ENCODE data around the gene ALDH7A1.

Gene ALDH7A1

GRCh38 chr5:126483156-126483555 is 111.9 kb downstream of the ALDH7A1 start:
- Histone ChIP-seq H3K9me3 (replicated peaks; ENCODE audit: insufficient read depth, low read length) (no peaks in the 10 kb centered on the region), H3K79me2 (ENCODE audit: low read length) (no peaks in the 10 kb centered on the region), H4K20me1 (ENCODE audit: insufficient read depth, low read length) (no peaks in the 10 kb centered on the region), H3K4me1 (ENCODE audit: low read length) (no peaks in the 10 kb centered on the region), H3K27me3 (replicated peaks; ENCODE audit: insufficient read depth, low read length) (no peaks in the 10 kb centered on the region), H3F3A (ENCODE audit: insufficient read depth, low read length) (no peaks in the 10 kb centered on the region), H3K27ac (ENCODE audit: low read length) (no peak overlapping the region), H3K4me2 (ENCODE audit: low read depth, low read length) (no peak overlapping the region), H3K9ac (ENCODE audit: low read length) (no peak overlapping the region), H3K9me2 (replicated peaks; ENCODE audit: insufficient read depth, low read length) (no peaks in the 10 kb centered on the region), H3K36me3 (replicated peaks; ENCODE audit: insufficient read depth, low read length) (no peaks in the 10 kb centered on the region), H3K4me3 (ENCODE audit: low read length) (no peak overlapping the region), H2AFZ (ENCODE audit: low read length) (no peak overlapping the region)
- TF ChIP-seq EZH2phosphoT487 (IDR thresholded peaks at IDR 0.05; ENCODE audit: low read length), result no peak
- no peak for TF ChIP-seq CTCF (IDR thresholded peaks at IDR 0.05; ENCODE audit: low read length)
- no peak for TF ChIP-seq EZH2 (optimal IDR thresholded peaks at IDR 0.05; ENCODE audit: low read depth, low read length)
- no peak for DNase-seq

- Histone ChIP-seq H2AFZ (ENCODE audit: low read length) (no peak overlapping the region), H3K4me3 (ENCODE audit: low read length) (no peak overlapping the region), H3K79me2 (ENCODE audit: low read length) (no peaks in the 10 kb centered on the region), H3K9me3 (replicated peaks; ENCODE audit: insufficient read depth, low read length) (no peaks in the 10 kb centered on the region), H3K4me2 (ENCODE audit: low read depth, low read length) (no peak overlapping the region), H3K36me3 (replicated peaks; ENCODE audit: insufficient read depth, low read length) (no peaks in the 10 kb centered on the region), H3K4me1 (ENCODE audit: low read length) (no peaks in the 10 kb centered on the region), H3K9me2 (replicated peaks; ENCODE audit: insufficient read depth, low read length) (no peaks in the 10 kb centered on the region), H4K20me1 (ENCODE audit: insufficient read depth, low read length) (no peaks in the 10 kb centered on the region), H3K27me3 (replicated peaks; ENCODE audit: insufficient read depth, low read length) (no peaks in the 10 kb centered on the region), H3F3A (ENCODE audit: insufficient read depth, low read length) (no peaks in the 10 kb centered on the region), H3K9ac (ENCODE audit: low read length) (no peak overlapping the region), H3K27ac (ENCODE audit: low read length) (no peak overlapping the region)
- TF ChIP-seq EZH2phosphoT487 (IDR thresholded peaks at IDR 0.05; ENCODE audit: low read length) (no peak), CTCF (IDR thresholded peaks at IDR 0.05; ENCODE audit: low read length) (no peak)
- DNase-seq, result no peak
Measured at GRCh38 chr5:126482591-126482990, 112.4 kb downstream of the ALDH7A1 start.

- Histone ChIP-seq H3K27me3 (replicated peaks; ENCODE audit: insufficient read depth, low read length) (no peaks in the 10 kb centered on the region), H3K4me1 (ENCODE audit: low read length) (no peaks in the 10 kb centered on the region), H4K20me1 (ENCODE audit: insufficient read depth, low read length) (no peaks in the 10 kb centered on the region), H3K79me2 (ENCODE audit: low read length) (no peaks in the 10 kb centered on the region), H3K9me3 (replicated peaks; ENCODE audit: insufficient read depth, low read length) (no peaks in the 10 kb centered on the region), H3F3A (ENCODE audit: insufficient read depth, low read length) (no peaks in the 10 kb centered on the region), H3K9me2 (replicated peaks; ENCODE audit: insufficient read depth, low read length) (no peaks in the 10 kb centered on the region), H3K36me3 (replicated peaks; ENCODE audit: insufficient read depth, low read length) (no peaks in the 10 kb centered on the region), H2AFZ (ENCODE audit: low read length) (no peak overlapping the region), H3K27ac (ENCODE audit: low read length) (no peak overlapping the region), H3K4me3 (ENCODE audit: low read length) (no peak overlapping the region), H3K4me2 (ENCODE audit: low read depth, low read length) (no peak overlapping the region), H3K9ac (ENCODE audit: low read length) (no peak overlapping the region)
- no peak for DNase-seq
- TF ChIP-seq EZH2phosphoT487 (IDR thresholded peaks at IDR 0.05; ENCODE audit: low read length) (no peak), CTCF (IDR thresholded peaks at IDR 0.05; ENCODE audit: low read length) (no peak), EZH2 (optimal IDR thresholded peaks at IDR 0.05; ENCODE audit: low read depth, low read length) (no peak)
Measured at GRCh38 chr5:126481243-126481642, 113.8 kb downstream of the ALDH7A1 start.
